GM23338 (cell line): ENCODE measurements around the gene NOP58. TPM values are rescaled to one million over a fixed set of nuclear protein-coding genes. Genes with fewer than 3 reads are reported as not detected.

Experiments
- ETS1 ChIP-seq: IDR thresholded peaks from 2 replicates; pipeline ENCODE4 v1.6.1; 2016; ENCODE audit warnings: antibody characterized with exemption
- EZH2 ChIP-seq: fragments of 200-600 bp; sonication (generic); IDR thresholded peaks from one replicate; pipeline ENCODE4 v1.8.0; 2017; ENCODE audit warnings: antibody characterized with exemption, mild to moderate bottlenecking, low read depth; ENCODE audit not compliant: unreplicated experiment
- NANOG ChIP-seq: IDR thresholded peaks from 2 replicates; pipeline ENCODE4 v1.6.1; 2016; ENCODE audit warnings: antibody characterized with exemption, borderline replicate concordance
- POLR2AphosphoS5 ChIP-seq: IDR thresholded peaks from 2 replicates; pipeline ENCODE4 v1.6.1; 2016; ENCODE audit warnings: antibody characterized with exemption, low read depth
- ZNF331 ChIP-seq: fragments of 250-450 bp; sonication (Bioruptor Pico); IDR thresholded peaks from 2 replicates; pipeline ENCODE4 v1.5.0; 2020; ENCODE audit warnings: low read depth, mild to moderate bottlenecking, moderate library complexity
- ZNF462 ChIP-seq: fragments of 250-450 bp; sonication (Bioruptor Pico); IDR thresholded peaks from 2 replicates; pipeline ENCODE4 v1.5.0; 2020; ENCODE audit warnings: mild to moderate bottlenecking, moderate library complexity
- polyA plus RNA-seq: library from polyadenylated mRNA; unstranded; fragments of >200 nt; fragmentation: Nextera tagmentation; extraction: Ambion mirVana; gene quantifications from 2 replicates; pipeline ENCODE4 v1.2.1, GENCODE V29; 2016
- total RNA-seq: library from RNA; depleted of rRNA; stranded (reverse); fragments of >200 nt; shearing (Covaris generic); gene quantifications from 2 replicates; pipeline ENCODE4 v1.2.3, GENCODE V29; 2014
- TF ChIP-seq, protein P1 (sequence below): IDR thresholded peaks from one replicate; pipeline ENCODE4 v1.6.1; 2018; ENCODE audit warnings: antibody characterized with exemption; ENCODE audit not compliant: unreplicated experiment

NOP58 gene
- total and polyA plus RNA-seq, 2 experiments from 2014 or later, result 174 to 236 TPM

- TF ChIP-seq ZNF462 (CRISPR knock-in tag) (no peak), ETS1 (no peak), POLR2AphosphoS5 (no peak), ZNF331 (CRISPR knock-in tag) (no peak), EZH2 (no peak), NANOG (no peak)
- TF ChIP-seq, protein P1, sequence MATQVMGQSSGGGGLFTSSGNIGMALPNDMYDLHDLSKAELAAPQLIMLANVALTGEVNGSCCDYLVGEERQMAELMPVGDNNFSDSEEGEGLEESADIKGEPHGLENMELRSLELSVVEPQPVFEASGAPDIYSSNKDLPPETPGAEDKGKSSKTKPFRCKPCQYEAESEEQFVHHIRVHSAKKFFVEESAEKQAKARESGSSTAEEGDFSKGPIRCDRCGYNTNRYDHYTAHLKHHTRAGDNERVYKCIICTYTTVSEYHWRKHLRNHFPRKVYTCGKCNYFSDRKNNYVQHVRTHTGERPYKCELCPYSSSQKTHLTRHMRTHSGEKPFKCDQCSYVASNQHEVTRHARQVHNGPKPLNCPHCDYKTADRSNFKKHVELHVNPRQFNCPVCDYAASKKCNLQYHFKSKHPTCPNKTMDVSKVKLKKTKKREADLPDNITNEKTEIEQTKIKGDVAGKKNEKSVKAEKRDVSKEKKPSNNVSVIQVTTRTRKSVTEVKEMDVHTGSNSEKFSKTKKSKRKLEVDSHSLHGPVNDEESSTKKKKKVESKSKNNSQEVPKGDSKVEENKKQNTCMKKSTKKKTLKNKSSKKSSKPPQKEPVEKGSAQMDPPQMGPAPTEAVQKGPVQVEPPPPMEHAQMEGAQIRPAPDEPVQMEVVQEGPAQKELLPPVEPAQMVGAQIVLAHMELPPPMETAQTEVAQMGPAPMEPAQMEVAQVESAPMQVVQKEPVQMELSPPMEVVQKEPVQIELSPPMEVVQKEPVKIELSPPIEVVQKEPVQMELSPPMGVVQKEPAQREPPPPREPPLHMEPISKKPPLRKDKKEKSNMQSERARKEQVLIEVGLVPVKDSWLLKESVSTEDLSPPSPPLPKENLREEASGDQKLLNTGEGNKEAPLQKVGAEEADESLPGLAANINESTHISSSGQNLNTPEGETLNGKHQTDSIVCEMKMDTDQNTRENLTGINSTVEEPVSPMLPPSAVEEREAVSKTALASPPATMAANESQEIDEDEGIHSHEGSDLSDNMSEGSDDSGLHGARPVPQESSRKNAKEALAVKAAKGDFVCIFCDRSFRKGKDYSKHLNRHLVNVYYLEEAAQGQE, result no peak
Observed at GRCh38 chr2:202306034-202306433, 40.5 kb downstream of the NOP58 start (continued).
